HCEC 1CT (cell line): ENCODE data around the gene FAM227B.
"Not testable (repeated sequence)": the region's sequence is repeated elsewhere in the genome, so short reads cannot be mapped to it uniquely, and the experiment has no call there.

ENCODE experiments used
- DNase-seq: peaks from one replicate; pipeline ENCODE4 v3.0.0-alpha.2; 2017

The FAM227B gene

GRCh38 chr15:49430046-49430445 is 190.6 kb downstream of the FAM227B start:
- DNase-seq = no peak

- DNase-seq = peak; percentile 61
Observed at GRCh38 chr15:49428409-49429095, 192.1 kb downstream of the FAM227B start.

- DNase-seq = peak; percentile 2
Observed at GRCh38 chr15:49427372-49427771, 193.2 kb downstream of the FAM227B start.

GRCh38 chr15:49424954-49425353 is 195.7 kb downstream of the FAM227B start:
- DNase-seq = peak; percentile 69

- DNase-seq = peak; percentile 23
Observed at GRCh38 chr15:49423901-49424550, 196.6 kb downstream of the FAM227B start.

GRCh38 chr15:49423021-49423420 is 197.6 kb downstream of the FAM227B start, which contains the start of gene FGF7:
Gene FGF7, plus strand, starts transcription at chr15:49423242. Its CDS starts 1,056 bp downstream, at chr15:49424298.
- DNase-seq = peak; percentile 81

GRCh38 chr15:49421991-49422390 is 198.6 kb downstream of the FAM227B start:
- DNase-seq = peak; percentile 71

GRCh38 chr15:49418811-49419210 is 201.8 kb downstream of the FAM227B start:
- DNase-seq = no peak

- DNase-seq = peak; percentile 99
Observed at GRCh38 chr15:49415638-49416037, 205.0 kb downstream of the FAM227B start.

- DNase-seq = peak; percentile 27
Observed at GRCh38 chr15:49415149-49415548, 205.5 kb downstream of the FAM227B start.

- DNase-seq = no peak
Observed at GRCh38 chr15:49412797-49413196, 207.8 kb downstream of the FAM227B start.

- DNase-seq = no peak
Observed at GRCh38 chr15:49410641-49411040, 210.0 kb downstream of the FAM227B start.

- DNase-seq = no peak
Observed at GRCh38 chr15:49406352-49407118, 214.1 kb downstream of the FAM227B start.

GRCh38 chr15:49402515-49403296 is 217.9 kb downstream of the FAM227B start:
- not testable (repeated sequence) for DNase-seq

GRCh38 chr15:49387471-49387870 is 233.1 kb downstream of the FAM227B start:
- no peak for DNase-seq

- DNase-seq = peak; percentile 60
Observed at GRCh38 chr15:49383266-49383665, 237.4 kb downstream of the FAM227B start.

- no peak for DNase-seq
Observed at GRCh38 chr15:49382394-49382793, 238.2 kb downstream of the FAM227B start.

- DNase-seq = peak; percentile 13
Observed at GRCh38 chr15:49380912-49381311, 239.7 kb downstream of the FAM227B start.

- DNase-seq = no peak
Observed at GRCh38 chr15:49379996-49380395, 240.6 kb downstream of the FAM227B start.

- DNase-seq = no peak
Observed at GRCh38 chr15:49372366-49372765, 248.3 kb downstream of the FAM227B start.

- DNase-seq = peak; percentile 53
Observed at GRCh38 chr15:49370782-49371181, 249.8 kb downstream of the FAM227B start.

GRCh38 chr15:49366496-49366895 is 254.1 kb downstream of the FAM227B start:
- no peak for DNase-seq

GRCh38 chr15:49361370-49361769 is 259.2 kb downstream of the FAM227B start:
- DNase-seq = no peak
